ENCODE results near the gene NBAS. TPM values are rescaled to one million over a fixed set of nuclear protein-coding genes. Genes with fewer than 3 reads are reported as not detected.

Gene NBAS
- total RNA-seq, 1 experiment from 2014 or later, result 59.9 TPM

Other genes with a start within 250 kb of the NBAS start
- gene DDX1, start 30.5 kb upstream of the NBAS start, total RNA-seq (2014; rRNA removed; shearing (Covaris generic)), result 64.4 and 82.6 TPM in 2 replicates

Measured in NCI-H460 (cell line).